ENCODE results near the gene DHRS2. TPM values are rescaled to one million over a fixed set of nuclear protein-coding genes. Genes with fewer than 3 reads are reported as not detected.

DHRS2 gene
- total RNA-seq, 1 experiment from 2014 or later: 21.3 TPM

- peaks cover 10% of the 10 kb centered on the region for H3K9me3 Mint-ChIP-seq (ENCODE audit: unreplicated experiment)
- H3K36me3 Mint-ChIP-seq (ENCODE audit: insufficient read depth, unreplicated experiment): peaks cover 5% of the 10 kb centered on the region
- intact Hi-C loops (cut with micrococcal nuclease; ENCODE audit: unreplicated experiment): no loop called here
- no peak overlapping the region for H3K4me3 Mint-ChIP-seq (ENCODE audit: unreplicated experiment)
- H3K27me3 Mint-ChIP-seq (ENCODE audit: insufficient read depth, unreplicated experiment): no peaks in the 10 kb centered on the region
- Histone ChIP-seq H3K4me1 (no peaks in the 10 kb centered on the region), H3K4me3 (ENCODE audit: low read depth, low read length) (no peak overlapping the region), H3K36me3 (ENCODE audit: control insufficient read depth, insufficient read depth, low read length) (no peaks in the 10 kb centered on the region), H3K9me3 (no peaks in the 10 kb centered on the region; the same call in 1 of the 2 replicates), H3K27me3 (replicated peaks; ENCODE audit: control insufficient read depth, insufficient read depth, low read length) (no peaks in the 10 kb centered on the region; the same call in 1 of the 2 replicates)
- POLR2A ChIA-PET: no interaction called here
- CTCF ChIA-PET: interaction anchor here (1.0 kb wide), 1 partner anchor 8 kb away, joined by 5 read pairs; no protein-coding TSS in a partner anchor
- TF ChIP-seq CTCF (IDR thresholded peaks at IDR 0.05; ENCODE audit: insufficient read depth in 1 of 2, low read depth in 1 of 2, low read length in 1 of 2, severe bottlenecking in 1 of 2, unreplicated experiment in 1 of 2): no peak
- no peak for DNase-seq
- BruUV-seq (replicated peaks): no TSS peak
- no peaks in the 10 kb centered on the region for H3K4me1 Mint-ChIP-seq (ENCODE audit: low read depth, unreplicated experiment)
- no peak overlapping the region for H3K27ac Mint-ChIP-seq (ENCODE audit: unreplicated experiment)
Observed at GRCh38 chr14:23639891-23640523, 3.8 kb downstream of the DHRS2 start.

GRCh38 chr14:23640524-23641141, 4.5 kb downstream of the DHRS2 start:
- Histone ChIP-seq H3K36me3 (ENCODE audit: control insufficient read depth, insufficient read depth, low read length) (no peaks in the 10 kb centered on the region), H3K27me3 (replicated peaks; ENCODE audit: control insufficient read depth, insufficient read depth, low read length) (no peaks in the 10 kb centered on the region; the same call in 1 of the 2 replicates), H3K9me3 (no peaks in the 10 kb centered on the region; the same call in 1 of the 2 replicates), H3K4me3 (ENCODE audit: low read depth, low read length) (no peak overlapping the region), H3K4me1 (no peaks in the 10 kb centered on the region)
- TF ChIP-seq CTCF (IDR thresholded peaks at IDR 0.05; ENCODE audit: insufficient read depth in 1 of 2, low read depth in 1 of 2, low read length in 1 of 2, severe bottlenecking in 1 of 2, unreplicated experiment in 1 of 2): no peak
- H3K4me1 Mint-ChIP-seq (ENCODE audit: low read depth, unreplicated experiment): no peaks in the 10 kb centered on the region
- ChIA-PET POLR2A (no interaction called here), CTCF (interaction anchor here (1.0 kb wide), 1 partner anchor 9 kb away, joined by 5 read pairs; no protein-coding TSS in a partner anchor)
- H3K4me3 Mint-ChIP-seq (ENCODE audit: unreplicated experiment): no peak overlapping the region
- no peak overlapping the region for H3K27ac Mint-ChIP-seq (ENCODE audit: unreplicated experiment)
- no TSS peak for BruUV-seq (replicated peaks)
- intact Hi-C loops (cut with micrococcal nuclease; ENCODE audit: unreplicated experiment): no loop called here
- no peaks in the 10 kb centered on the region for H3K27me3 Mint-ChIP-seq (ENCODE audit: insufficient read depth, unreplicated experiment)
- DNase-seq: no peak
- H3K36me3 Mint-ChIP-seq (ENCODE audit: insufficient read depth, unreplicated experiment): peaks cover 5% of the 10 kb centered on the region
- peaks cover 10% of the 10 kb centered on the region for H3K9me3 Mint-ChIP-seq (ENCODE audit: unreplicated experiment)

- Mint-ChIP-seq H3K36me3 (ENCODE audit: insufficient read depth, unreplicated experiment) (peaks cover 5% of the 10 kb centered on the region), H3K27me3 (ENCODE audit: insufficient read depth, unreplicated experiment) (no peaks in the 10 kb centered on the region), H3K27ac (ENCODE audit: unreplicated experiment) (no peak overlapping the region), H3K4me3 (ENCODE audit: unreplicated experiment) (no peak overlapping the region), H3K9me3 (ENCODE audit: unreplicated experiment) (peaks cover 10% of the 10 kb centered on the region), H3K4me1 (ENCODE audit: low read depth, unreplicated experiment) (no peaks in the 10 kb centered on the region)
- CTCF ChIA-PET: interaction anchor here (1.0 kb wide), 1 partner anchor 10 kb away, joined by 5 read pairs; no protein-coding TSS in a partner anchor
- intact Hi-C loops (cut with micrococcal nuclease; ENCODE audit: unreplicated experiment): no loop called here
- no peaks in the 10 kb centered on the region for H3K9me3 ChIP-seq
- no peak overlapping the region for H3K4me3 ChIP-seq (ENCODE audit: low read depth, low read length)
- TF ChIP-seq CTCF (IDR thresholded peaks at IDR 0.05; ENCODE audit: insufficient read depth in 1 of 2, low read depth in 1 of 2, low read length in 1 of 2, severe bottlenecking in 1 of 2, unreplicated experiment in 1 of 2): no peak
- H3K4me1 ChIP-seq: no peaks in the 10 kb centered on the region
- POLR2A ChIA-PET: no interaction called here
- no peaks in the 10 kb centered on the region for H3K36me3 ChIP-seq (ENCODE audit: control insufficient read depth, insufficient read depth, low read length)
- no peak for DNase-seq
- no peaks in the 10 kb centered on the region; the same call in 1 of the 2 replicates for H3K27me3 ChIP-seq (replicated peaks; ENCODE audit: control insufficient read depth, insufficient read depth, low read length)
- BruUV-seq (replicated peaks): no TSS peak
Observed at GRCh38 chr14:23641180-23641914, 5.2 kb downstream of the DHRS2 start.

All from Caco-2 (cell line).